Activated T-cell treated with anti-CD3 and anti-CD28 coated beads, Interleukin-2, amount 50 U/mL, for 72 hours (primary cell): Measurements from ENCODE around the gene CD226. TPM values are rescaled to one million over a fixed set of nuclear protein-coding genes. Genes with fewer than 3 reads are reported as not detected.
"Not testable (repeated sequence)": the region's sequence is repeated elsewhere in the genome, so short reads cannot be mapped to it uniquely, and the experiment has no call there.

Experiments used
- ATAC-seq, 2 donors: fragments of 150-1000 bp; cut with Tn5 transposase; replicated peaks in 1 of 2; 2 replicates each; pipeline ENCODE4 v1.10.0; 2021; ENCODE audit warnings: moderate library complexity in 2 of 2, mild to moderate bottlenecking in 1 of 2
- DNase-seq, 2 donors: peaks; one replicate each; pipeline ENCODE4 v3.0.0; 2021 to 2022; ENCODE audit warnings: mixed read lengths in 1 of 2
- H3K27ac Mint-ChIP-seq: one replicate; pipeline ENCODE4 v1.8.0; 2022; ENCODE audit warnings: mild to moderate bottlenecking, moderate library complexity, mixed read lengths
- H3K27me3 Mint-ChIP-seq: one replicate; pipeline ENCODE4 v1.8.0; 2022; ENCODE audit warnings: low read depth, mixed read lengths
- H3K36me3 Mint-ChIP-seq, 2 donors: one replicate each; pipeline ENCODE4 v1.8.0; 2022; ENCODE audit warnings: mixed read lengths in 2 of 2, mild to moderate bottlenecking in 1 of 2; ENCODE audit not compliant: insufficient read depth in 2 of 2
- H3K4me1 Mint-ChIP-seq: one replicate; pipeline ENCODE4 v1.8.0; 2022; ENCODE audit warnings: low read depth, mixed read lengths
- H3K4me3 Mint-ChIP-seq, 2 donors: one replicate each; pipeline ENCODE4 v1.8.0; 2022; ENCODE audit warnings: mild to moderate bottlenecking in 2 of 2, mixed read lengths in 2 of 2, moderate library complexity in 2 of 2
- H3K9me3 Mint-ChIP-seq, 2 donors: one replicate each; pipeline ENCODE4 v1.8.0; 2022; ENCODE audit warnings: mixed read lengths in 2 of 2
- total RNA-seq, 2 donors: library from RNA; stranded (reverse); gene quantifications; one replicate each; pipeline ENCODE4 v1.2.3, GENCODE V29; 2022

CD226 gene
- total RNA-seq, 2 donors from 2014 or later: 73.7 to 81.8 TPM

DNA sequence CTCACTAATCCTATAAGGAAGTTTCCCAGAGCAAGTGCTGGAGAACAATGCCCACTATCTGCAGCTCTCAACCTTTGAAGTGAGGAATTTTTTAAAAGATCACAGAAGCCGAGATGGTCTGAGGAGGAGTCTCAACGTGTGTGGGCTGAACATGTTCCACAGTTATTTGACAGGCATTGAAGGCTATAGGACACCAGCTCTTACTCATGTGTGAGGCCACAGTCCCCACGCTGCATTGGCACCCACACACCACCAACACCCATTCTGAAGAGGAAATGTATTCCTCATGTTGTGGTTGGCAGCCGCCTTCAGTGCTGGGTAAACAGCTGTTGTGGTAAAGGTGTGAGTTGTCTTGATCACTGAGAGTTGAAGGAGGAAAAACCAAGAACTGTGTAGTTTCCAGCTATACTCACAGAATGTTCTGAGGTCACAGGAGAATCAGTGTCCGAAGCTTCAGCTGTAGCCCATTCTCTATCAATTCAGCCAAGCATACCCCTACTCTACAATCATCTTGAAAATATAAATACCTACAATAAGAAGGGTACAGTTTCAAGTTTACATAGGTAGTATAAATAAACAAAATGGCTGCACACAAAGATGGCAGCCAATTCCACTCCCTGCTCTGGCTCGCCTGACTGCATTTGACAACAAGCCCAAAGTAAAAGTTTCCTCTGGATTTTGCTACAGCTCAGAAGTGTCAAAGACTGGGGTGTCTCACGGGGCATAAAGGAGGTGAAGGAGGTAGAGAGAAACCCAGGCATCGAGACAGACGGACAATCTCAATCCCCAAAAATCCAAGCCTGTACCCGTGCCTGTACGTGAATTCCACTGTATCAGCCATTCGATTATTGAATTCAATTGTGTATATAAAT is 12.1 kb downstream of the CD226 start:
- Mint-ChIP-seq H3K27ac (no peak overlapping the region), H3K36me3 (peaks cover 15 to 29% of the 10 kb centered on the region in 2 donors), H3K27me3 (no peaks in the 10 kb centered on the region), H3K9me3 (peaks cover 7 to 10% of the 10 kb centered on the region in 2 donors), H3K4me3 (no peak overlapping the region), H3K4me1 (no peaks in the 10 kb centered on the region)
- DNase-seq: peak; percentile 85 to 90
- peak; percentile 96 to 98 for ATAC-seq

DNA sequence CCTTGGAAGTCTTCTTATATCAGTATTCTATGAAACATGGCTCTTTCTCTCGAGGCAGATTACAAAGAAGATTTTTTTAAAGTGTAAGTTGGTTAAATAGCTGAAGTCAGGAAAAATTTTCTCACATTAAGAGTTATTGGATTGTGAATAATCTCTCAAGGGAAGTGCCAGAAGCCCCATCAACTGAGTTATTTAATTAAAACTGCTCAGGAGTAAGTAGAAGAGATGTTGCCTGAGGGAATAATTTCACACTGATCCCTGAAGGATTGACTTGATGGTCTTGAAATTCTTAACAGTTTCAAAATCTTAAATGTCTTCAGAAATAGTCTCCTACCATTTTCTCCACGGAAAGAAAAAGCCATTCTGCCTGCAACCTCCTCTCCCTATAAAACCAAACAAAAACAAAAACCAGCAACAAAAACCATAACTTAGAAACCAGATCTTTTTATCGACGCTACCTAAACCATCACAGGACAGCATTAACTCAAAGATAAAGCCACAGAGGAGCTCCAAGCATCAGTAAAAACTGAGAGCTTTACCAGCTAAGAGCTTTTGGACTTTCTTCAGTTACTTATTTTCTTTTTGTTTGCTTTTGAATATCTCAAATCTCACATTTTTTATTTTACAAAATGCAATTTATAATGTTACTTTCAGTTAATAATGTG is 12.9 kb downstream of the CD226 start:
- Mint-ChIP-seq H3K4me3 (no peak overlapping the region), H3K27ac (no peak overlapping the region), H3K36me3 (peaks cover 14 to 29% of the 10 kb centered on the region in 2 donors), H3K9me3 (peaks cover 0 to 3% of the 10 kb centered on the region in 2 donors), H3K4me1 (peaks cover 3% of the 10 kb centered on the region), H3K27me3 (no peaks in the 10 kb centered on the region)
- DNase-seq: no peak
- ATAC-seq: no peak

DNA sequence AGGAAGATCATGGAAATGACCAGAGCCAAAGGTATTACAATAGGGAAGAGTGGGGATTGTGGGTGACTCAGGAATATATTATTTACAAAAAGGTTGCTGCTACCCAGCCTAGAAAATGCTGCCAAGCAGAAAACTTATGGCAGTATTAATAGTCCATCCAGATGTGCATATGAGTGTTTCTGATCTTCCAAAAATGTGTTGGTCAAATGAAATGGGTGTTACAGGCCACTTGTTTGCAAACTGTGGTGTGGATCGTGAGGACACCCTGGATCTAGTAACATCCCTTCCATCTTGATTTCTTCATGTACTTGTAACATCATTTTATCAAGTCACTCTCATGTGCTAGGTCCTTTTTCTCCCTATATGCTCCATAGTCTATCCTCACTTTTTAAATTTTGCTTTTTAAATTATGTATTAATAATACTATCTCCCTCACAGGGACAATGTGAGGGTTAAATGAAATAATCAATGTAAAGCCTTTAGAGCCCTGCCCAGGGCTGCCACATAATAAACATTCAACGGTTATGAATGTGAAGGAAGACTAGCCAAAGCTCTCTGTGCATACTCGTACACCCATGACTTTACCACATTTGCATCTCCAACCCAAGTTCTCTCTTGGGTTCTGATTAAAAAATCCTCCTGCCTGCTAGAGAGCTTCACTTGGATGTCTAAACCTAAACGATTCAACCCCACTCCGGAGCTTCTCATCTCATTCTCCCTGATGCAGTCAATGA is 18.5 kb downstream of the CD226 start:
- H3K27me3 Mint-ChIP-seq: no peaks in the 10 kb centered on the region
- peaks cover 18 to 38% of the 10 kb centered on the region in 2 donors for H3K36me3 Mint-ChIP-seq
- no peak overlapping the region for H3K27ac Mint-ChIP-seq
- ATAC-seq (no peak), DNase-seq (no peak)
- H3K9me3 Mint-ChIP-seq: no peaks in the 10 kb centered on the region
- peaks cover 33% of the 10 kb centered on the region for H3K4me1 Mint-ChIP-seq
- H3K4me3 Mint-ChIP-seq: no peak overlapping the region

DNA sequence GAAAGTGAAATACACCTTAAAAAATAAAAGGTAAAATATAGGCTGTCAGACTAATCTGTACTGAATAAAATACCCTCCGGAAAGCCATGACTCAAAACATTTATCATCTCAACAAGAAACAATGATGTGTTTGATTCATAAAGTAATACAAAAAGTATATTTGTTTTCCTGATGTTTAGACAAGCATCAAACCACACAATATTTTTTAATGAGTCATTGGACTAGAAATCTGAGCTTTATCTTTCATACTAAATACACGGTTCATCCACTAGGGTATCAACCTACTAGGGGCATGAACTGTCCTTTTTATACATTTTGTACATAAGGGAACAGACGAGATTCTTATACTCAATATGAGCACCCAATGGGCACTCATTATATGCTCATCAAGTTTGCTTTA is 31.3 kb downstream of the CD226 start:
- peaks cover 69% of the 10 kb centered on the region for H3K4me1 Mint-ChIP-seq
- DNase-seq: no peak
- no peak overlapping the region for H3K4me3 Mint-ChIP-seq
- peak in 1 of 2 donors; percentile 56 for ATAC-seq
- peak overlapping the region; percentile 1 for H3K27ac Mint-ChIP-seq
- peaks cover 9 to 45% of the 10 kb centered on the region in 2 donors for H3K36me3 Mint-ChIP-seq
- H3K9me3 Mint-ChIP-seq: peaks cover 0 to 4% of the 10 kb centered on the region in 2 donors
- H3K27me3 Mint-ChIP-seq: no peaks in the 10 kb centered on the region

DNA sequence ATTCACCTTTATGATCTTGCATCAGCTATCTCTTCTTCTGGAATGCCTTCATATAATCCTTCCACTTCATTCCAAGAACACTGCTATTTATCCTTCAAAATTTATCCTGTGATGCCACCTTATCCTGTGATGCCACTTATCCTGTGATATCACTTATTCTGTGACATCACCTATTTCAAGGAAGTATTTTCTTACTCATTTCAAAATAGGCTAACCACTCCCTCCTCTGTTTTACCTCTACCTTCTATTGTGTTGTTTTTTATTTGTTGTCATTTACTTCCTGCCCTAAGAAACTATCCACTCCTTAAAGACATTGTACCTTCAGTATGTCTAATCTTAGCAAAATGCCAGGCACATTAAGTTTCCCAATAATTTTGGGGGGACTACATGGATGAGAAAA is 38.8 kb downstream of the CD226 start:
- ATAC-seq (peak; percentile 34 to 65), DNase-seq (no peak)
- Mint-ChIP-seq H3K27ac (peak overlapping the region; percentile 91), H3K9me3 (peaks cover 3 to 4% of the 10 kb centered on the region in 2 donors), H3K36me3 (peaks cover 18 to 41% of the 10 kb centered on the region in 2 donors), H3K27me3 (no peaks in the 10 kb centered on the region), H3K4me1 (peaks cover 74% of the 10 kb centered on the region), H3K4me3 (peak overlapping the region; percentile 29 to 58)

DNA sequence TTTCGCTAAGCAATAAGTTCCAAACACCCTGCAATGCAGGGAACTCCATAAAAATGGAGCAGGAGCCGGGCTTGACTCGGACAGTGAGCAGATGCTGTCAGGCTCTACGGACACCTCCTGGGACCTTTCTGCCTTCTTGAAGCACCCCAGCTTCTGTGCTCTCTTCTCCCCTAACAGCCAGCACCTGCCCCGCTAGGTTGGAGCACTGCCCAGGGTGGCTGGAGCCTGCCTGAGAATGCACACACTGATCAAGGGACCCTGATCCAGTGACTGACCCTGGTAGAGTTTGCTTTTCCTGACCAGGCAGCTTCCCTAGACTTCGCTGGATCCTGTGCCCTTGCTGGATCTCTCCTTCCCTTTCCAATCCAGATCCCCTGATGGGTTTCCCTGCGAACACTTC is 40.9 kb downstream of the CD226 start:
- ATAC-seq: no peak
- peaks cover 72% of the 10 kb centered on the region for H3K4me1 Mint-ChIP-seq

DNA sequence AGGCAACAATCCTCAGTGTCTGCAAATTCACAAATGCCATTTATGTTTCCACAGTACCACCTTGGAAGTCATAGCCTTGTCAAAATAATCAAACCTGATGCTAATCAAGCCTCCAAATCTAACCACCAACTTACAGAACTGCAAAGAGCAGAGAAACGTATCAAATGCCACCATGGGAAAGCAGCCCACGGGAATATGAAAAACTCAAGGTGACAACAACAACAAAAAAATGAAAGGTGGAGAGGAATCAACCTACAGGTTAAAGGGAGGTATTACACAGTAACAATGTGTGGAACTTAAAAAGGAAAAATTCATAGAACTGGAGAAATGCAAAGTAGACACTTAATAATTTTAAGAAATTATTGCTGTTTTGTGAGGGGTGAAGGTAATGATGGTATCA is 46.7 kb downstream of the CD226 start:
- Mint-ChIP-seq H3K27ac (no peak overlapping the region), H3K4me3 (no peak overlapping the region), H3K27me3 (no peaks in the 10 kb centered on the region), H3K36me3 (peaks cover 18 to 32% of the 10 kb centered on the region in 2 donors), H3K9me3 (peaks cover 0 to 6% of the 10 kb centered on the region in 2 donors), H3K4me1 (peaks cover 72% of the 10 kb centered on the region)
- ATAC-seq (no peak), DNase-seq (no peak)

More for the DNA sequence above, 40.9 kb downstream of the CD226 start:
- no peak for DNase-seq
- H3K27me3 Mint-ChIP-seq: no peaks in the 10 kb centered on the region
- peaks cover 3 to 4% of the 10 kb centered on the region in 2 donors for H3K9me3 Mint-ChIP-seq
- H3K27ac Mint-ChIP-seq: no peak overlapping the region
- peaks cover 25 to 38% of the 10 kb centered on the region in 2 donors for H3K36me3 Mint-ChIP-seq
- no peak overlapping the region for H3K4me3 Mint-ChIP-seq

DNA sequence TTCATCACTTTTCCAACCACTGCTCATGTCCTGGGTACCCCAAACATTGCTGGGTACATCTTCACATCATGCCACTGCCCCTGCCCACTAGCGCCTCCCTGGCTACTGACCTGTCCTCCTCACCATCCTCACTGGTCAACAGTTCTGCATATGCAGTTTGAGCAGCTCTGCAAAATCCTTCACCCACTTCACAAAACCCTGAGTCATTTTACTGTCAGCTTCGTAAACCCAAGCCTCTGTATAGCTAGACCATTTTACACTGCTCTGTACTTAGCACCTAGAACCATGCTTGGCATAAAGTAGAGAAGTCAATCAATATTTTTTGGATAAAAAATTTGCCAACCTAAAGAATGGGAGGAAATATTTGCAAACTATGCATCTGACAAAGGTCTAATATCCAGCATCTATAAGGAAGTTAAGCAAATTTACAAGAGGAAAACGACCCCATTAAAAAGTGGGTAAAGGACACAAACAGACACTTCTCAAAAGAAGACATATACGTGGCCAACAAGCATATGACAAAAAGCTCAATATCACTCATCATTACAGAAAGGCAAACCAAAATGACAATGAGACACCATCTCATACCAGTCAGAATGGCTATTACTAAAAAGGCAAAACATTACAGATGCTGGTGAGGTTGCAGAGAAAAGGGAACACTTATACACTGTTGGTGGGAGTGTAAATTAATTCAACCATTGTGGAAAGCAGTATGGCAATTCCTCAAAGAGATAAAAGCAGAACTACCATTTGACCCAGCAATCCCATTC is 48.3 kb downstream of the CD226 start:
- Mint-ChIP-seq H3K27ac (peak overlapping the region; percentile 98), H3K36me3 (peaks cover 18 to 35% of the 10 kb centered on the region in 2 donors), H3K4me1 (peaks cover 68% of the 10 kb centered on the region), H3K4me3 (peak overlapping the region; percentile 72 to 76)
- H3K9me3 Mint-ChIP-seq, H3K27me3 Mint-ChIP-seq: not testable (repeated sequence)
- peak; percentile 55 to 61 for ATAC-seq
- peak in 1 of 2 donors; percentile 37 for DNase-seq

DNA sequence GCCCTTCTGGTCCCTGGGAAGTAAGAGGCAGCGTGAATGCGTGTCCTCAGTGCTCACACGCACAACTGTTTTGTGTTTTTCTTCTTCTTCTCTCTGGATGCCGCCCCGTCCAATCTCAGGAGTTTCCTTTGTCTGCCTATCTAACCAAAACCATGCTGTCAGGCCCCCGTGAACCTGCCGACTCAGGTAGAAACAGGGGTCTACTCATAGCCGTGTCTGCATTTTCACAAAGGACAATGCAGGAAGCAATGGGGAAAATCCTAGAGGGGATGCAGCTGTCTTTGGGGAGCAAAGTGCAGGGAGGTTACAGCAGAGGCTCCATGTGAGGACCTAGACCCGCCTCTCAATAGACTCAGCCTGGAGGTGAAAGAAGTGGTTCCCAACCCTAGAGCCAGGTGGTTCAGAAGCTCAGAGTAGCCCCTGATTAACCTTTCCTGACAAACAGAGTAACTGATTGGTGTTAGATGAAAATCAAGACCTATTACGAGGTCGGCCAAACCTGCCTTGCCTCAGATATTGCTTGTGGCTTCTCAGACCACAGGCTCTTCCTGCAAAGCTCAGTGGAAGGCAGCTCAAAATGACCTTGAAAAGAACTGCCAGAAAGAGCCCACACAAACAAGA is 49.3 kb downstream of the CD226 start:
- Mint-ChIP-seq H3K36me3 (peaks cover 20 to 39% of the 10 kb centered on the region in 2 donors), H3K27me3 (no peaks in the 10 kb centered on the region), H3K27ac (peak overlapping the region; percentile 98)

DNA sequence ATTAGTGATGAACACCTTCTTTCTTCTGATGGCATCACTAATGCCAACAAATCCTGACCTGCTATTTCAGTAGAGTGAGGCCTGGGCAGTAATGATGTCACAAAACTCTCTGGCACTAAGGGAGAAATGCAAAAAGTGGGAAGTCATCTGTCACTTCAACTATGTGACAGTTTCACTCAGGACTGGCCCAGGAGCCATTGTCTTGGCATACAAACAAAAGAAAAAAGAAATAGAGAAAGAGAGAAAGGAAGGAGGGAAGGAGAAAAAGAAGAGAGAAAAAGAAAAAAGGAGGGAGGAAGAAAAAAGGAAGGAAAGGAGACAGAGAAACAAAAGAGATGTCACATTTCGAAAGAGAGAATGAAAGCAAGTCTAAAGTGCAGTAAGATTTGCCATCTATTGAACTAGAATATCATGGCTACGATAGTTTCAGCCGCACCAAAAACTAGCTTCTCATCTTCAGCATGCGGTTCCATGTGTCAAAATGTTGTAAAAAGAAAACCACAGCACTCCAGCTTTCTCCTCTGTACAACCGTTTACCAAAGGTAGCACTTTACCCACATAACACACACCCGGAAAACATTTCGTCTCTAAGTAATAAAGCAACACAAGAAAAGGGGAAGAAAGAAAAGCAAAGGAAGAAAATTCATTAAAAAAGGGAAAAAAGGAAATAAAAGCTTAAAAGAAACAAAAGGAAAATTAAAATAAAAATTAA is 50.1 kb downstream of the CD226 start:
- ATAC-seq (peak; percentile 39 to 60), DNase-seq (peak; percentile 59 to 61)
- H3K4me1 Mint-ChIP-seq: peaks cover 78% of the 10 kb centered on the region
- peaks cover 0 to 6% of the 10 kb centered on the region in 2 donors for H3K9me3 Mint-ChIP-seq
- H3K4me3 Mint-ChIP-seq: peak overlapping the region; percentile 82 to 92
- peak overlapping the region; percentile 98 for H3K27ac Mint-ChIP-seq
- H3K36me3 Mint-ChIP-seq: peaks cover 22 to 41% of the 10 kb centered on the region in 2 donors
- no peaks in the 10 kb centered on the region for H3K27me3 Mint-ChIP-seq

More for the DNA sequence above, 49.3 kb downstream of the CD226 start:
- DNase-seq: peak; percentile 35 to 51
- Mint-ChIP-seq H3K9me3 (peaks cover 0 to 6% of the 10 kb centered on the region in 2 donors), H3K4me3 (peak overlapping the region; percentile 82 to 92), H3K4me1 (peaks cover 76% of the 10 kb centered on the region)
- peak; percentile 18 to 36 for ATAC-seq
